Adrenal gland (tissue), 12 donors: ENCODE data around the gene KLHL10. TPM values are rescaled to one million over a fixed set of nuclear protein-coding genes. Genes with fewer than 3 reads are reported as not detected.
"Not testable (repeated sequence)": the region's sequence is repeated elsewhere in the genome, so short reads cannot be mapped to it uniquely, and the experiment has no call there.

Source experiments
- DNase-seq, 7 donors: peaks; one replicate each; pipeline ENCODE4 v3.0.0-alpha.2; 2019 to 2020
- H3K27ac ChIP-seq, 5 donors: fragments of 200-600 bp; sonication (generic) in 4 of 5; 1 replicate in 3 of 5; 2 replicates in 2 of 5; pipeline versions ENCODE4 v1.5.1 to v1.8.0; 2016 to 2020; ENCODE audit warnings: mild to moderate bottlenecking in 1 of 5
- H3K27me3 ChIP-seq: fragments of 200-600 bp; 2 replicates; pipeline ENCODE4 v1.8.0; 2021
- H3K36me3 ChIP-seq, 2 donors: fragments of 200-600 bp; replicated peaks in 1 of 2; 1 replicate in 1 of 2; 2 replicates in 1 of 2; pipeline versions ENCODE4 v1.5.1 to v1.8.0; 2018 to 2022
- H3K4me1 ChIP-seq, 2 donors: fragments of 200-600 bp; replicated peaks in 1 of 2; 1 replicate in 1 of 2; 2 replicates in 1 of 2; pipeline versions ENCODE4 v1.5.1 to v1.8.0; 2018 to 2021
- H3K4me3 ChIP-seq, 4 donors: fragments of 200-600 bp; sonication (generic) in 3 of 4; one replicate each; pipeline ENCODE4 v1.5.1; 2016 to 2018
- H3K9me3 ChIP-seq, 3 donors: fragments of 200-600 bp; sonication (generic) in 1 of 3; replicated peaks in 1 of 3; 1 replicate in 2 of 3; 2 replicates in 1 of 3; pipeline versions ENCODE4 v1.5.1 to v1.8.0; 2016 to 2021
- POLR2A ChIP-seq, 2 donors: fragments of 450-650 bp; IDR thresholded peaks; one replicate each; pipeline ENCODE4 v1.6.1; 2017; ENCODE audit warnings: antibody characterized with exemption in 2 of 2, mild to moderate bottlenecking in 2 of 2, moderate library complexity in 1 of 2
- WGBS, 4 donors: extraction: QIAGEN DNeasy Blood & Tissue Kit in 2 of 4; methylation state at CpG; one replicate each; pipeline versions ENCODE4 v1.1.5 to v1.1.7; 2013 to 2017; 5-methylcytosine and 5-hydroxymethylcytosine counted together
- intact Hi-C, 2 donors: fragments of 100-400 bp; cut with DNase I; formaldehyde crosslinking; loops; one replicate each; pipeline versions ENCODE4 v1.14.1 to v1.15.0; 2022 to 2023
- polyA plus RNA-seq, 3 donors: library from polyadenylated mRNA; stranded (reverse); fragments of 200-250 nt in 2 of 3; fragments of 350-450 nt in 1 of 3; fragmentation: Illumina TruSeq in 1 of 3; extraction: RNeasy Lipid Tissue Mini Kit (QIAGEN cat#74804) in 1 of 3; gene quantifications; one replicate each; pipeline ENCODE4 v1.2.3, GENCODE V29; 2013 to 2014
- total RNA-seq, 9 donors: library from RNA; depleted of rRNA in 4 of 9; stranded (reverse); fragments of >200 nt in 4 of 9; fragments of 120-200 nt in 1 of 9; fragmentation: NEBNext Ultra II Directional in 1 of 9; extraction: Animal tissue kit (Norgen Biotek cat#: 25700) in 1 of 9; gene quantifications; one replicate each; pipeline versions ENCODE4 v1.1.0 to v1.2.4, GENCODE V29; 2013 to 2023
- TF ChIP-seq, protein P1 (sequence below), 6 experiments: fragments of 450-650 bp in 4 of 6; fragments of 200-600 bp in 2 of 6; sonication (generic) in 1 of 6; IDR thresholded peaks; 1 replicate in 5 of 6; 2 replicates in 1 of 6; pipeline versions ENCODE4 v1.5.1 to v1.8.0; 2016 to 2021; ENCODE audit warnings: antibody characterized with exemption in 6 of 6, mild to moderate bottlenecking in 2 of 6, moderate library complexity in 1 of 6
- donor health status: healthy with polysubstance abuse.
- donor health status: Bipolar disorder and iron deficiency.
- donor health status: DM: yes; HTN: yes; CAD: no.
- donor health status: DM: no; HTN: no; CAD: no.
- donor health status: DM: no; HTN: no; CAD: no.
- donor health status: DM: yes; HTN: yes; CAD: no.

The KLHL10 gene
- total and polyA plus RNA-seq, 12 donors, result 0.10 to 0.29 (median 0.24) TPM; not detected in 9

DNA sequence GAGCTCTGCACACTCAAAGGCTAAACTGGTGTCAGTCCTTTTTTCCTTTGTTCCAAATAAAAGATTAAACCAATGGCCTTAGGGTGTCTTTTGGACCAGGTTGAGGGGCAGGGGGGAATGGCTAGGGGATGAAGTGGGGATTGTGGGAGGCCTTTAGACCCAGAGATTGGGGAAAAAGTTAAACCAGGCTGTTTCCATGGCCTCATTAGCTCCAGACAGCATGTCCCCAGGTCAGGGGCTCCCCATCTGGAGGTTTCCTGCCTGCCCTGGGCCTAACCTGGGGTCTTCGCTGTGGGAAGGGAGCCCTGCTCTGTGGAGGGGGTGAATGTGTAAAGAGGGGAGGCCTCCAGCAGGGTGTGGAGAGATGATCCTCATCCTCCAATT lies 14.5 kb upstream of the KLHL10 start:
- Histone ChIP-seq H3K9me3 (no peaks in the 10 kb centered on the region), H3K4me1 (no peaks in the 10 kb centered on the region), H3K4me3 (no peak overlapping the region), H3K36me3 (peaks cover 0 to 28% of the 10 kb centered on the region in 2 donors), H3K27me3 (no peaks in the 10 kb centered on the region), H3K27ac (no peak overlapping the region)
- 100% methylated on average over 1 of the region's 1 CpG; no CpG with 5 or more reads in 1 of the 4 donors for WGBS, 4 donors
- TF ChIP-seq POLR2A (IDR thresholded peaks at IDR 0.05), result no peak
- TF ChIP-seq, protein P1, sequence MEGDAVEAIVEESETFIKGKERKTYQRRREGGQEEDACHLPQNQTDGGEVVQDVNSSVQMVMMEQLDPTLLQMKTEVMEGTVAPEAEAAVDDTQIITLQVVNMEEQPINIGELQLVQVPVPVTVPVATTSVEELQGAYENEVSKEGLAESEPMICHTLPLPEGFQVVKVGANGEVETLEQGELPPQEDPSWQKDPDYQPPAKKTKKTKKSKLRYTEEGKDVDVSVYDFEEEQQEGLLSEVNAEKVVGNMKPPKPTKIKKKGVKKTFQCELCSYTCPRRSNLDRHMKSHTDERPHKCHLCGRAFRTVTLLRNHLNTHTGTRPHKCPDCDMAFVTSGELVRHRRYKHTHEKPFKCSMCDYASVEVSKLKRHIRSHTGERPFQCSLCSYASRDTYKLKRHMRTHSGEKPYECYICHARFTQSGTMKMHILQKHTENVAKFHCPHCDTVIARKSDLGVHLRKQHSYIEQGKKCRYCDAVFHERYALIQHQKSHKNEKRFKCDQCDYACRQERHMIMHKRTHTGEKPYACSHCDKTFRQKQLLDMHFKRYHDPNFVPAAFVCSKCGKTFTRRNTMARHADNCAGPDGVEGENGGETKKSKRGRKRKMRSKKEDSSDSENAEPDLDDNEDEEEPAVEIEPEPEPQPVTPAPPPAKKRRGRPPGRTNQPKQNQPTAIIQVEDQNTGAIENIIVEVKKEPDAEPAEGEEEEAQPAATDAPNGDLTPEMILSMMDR (IDR thresholded peaks at IDR 0.05), result no peak
- intact Hi-C loops, result no loop called here
- no peak for DNase-seq

DNA sequence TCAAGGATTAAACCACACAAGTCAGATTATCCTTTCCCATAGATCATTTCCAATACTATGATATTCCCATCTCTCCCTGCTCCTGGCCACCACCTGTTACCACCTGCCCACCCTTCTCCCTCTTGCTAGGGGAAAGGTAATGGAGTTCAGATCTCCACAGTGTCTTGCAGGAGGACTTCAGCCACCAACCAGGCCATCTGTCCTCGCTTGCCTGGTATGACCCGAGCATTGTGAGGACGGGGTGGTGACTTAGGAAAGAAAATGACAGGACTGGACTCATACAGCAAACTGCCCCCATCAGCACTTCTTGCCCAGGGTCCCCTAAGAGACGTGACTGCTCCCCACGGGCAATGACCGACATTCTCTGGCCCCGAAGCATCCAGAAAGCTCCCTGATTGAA lies 14.0 kb upstream of the KLHL10 start:
- TF ChIP-seq, protein P1 (IDR thresholded peaks at IDR 0.05), result no peak
- no peak for TF ChIP-seq POLR2A (IDR thresholded peaks at IDR 0.05)
- H3K36me3 ChIP-seq, result peaks cover 0 to 31% of the 10 kb centered on the region in 2 donors
- 85 to 92% (median 90%) methylated on average over 7 of the region's 7 CpGs for WGBS, 4 donors
- no peaks in the 10 kb centered on the region for H3K4me1 ChIP-seq
- no peak overlapping the region for H3K4me3 ChIP-seq
- no peak overlapping the region for H3K27ac ChIP-seq
- DNase-seq, result no peak
- no peaks in the 10 kb centered on the region for H3K27me3 ChIP-seq
- no peaks in the 10 kb centered on the region for H3K9me3 ChIP-seq
- intact Hi-C loops, result no loop called here

DNA sequence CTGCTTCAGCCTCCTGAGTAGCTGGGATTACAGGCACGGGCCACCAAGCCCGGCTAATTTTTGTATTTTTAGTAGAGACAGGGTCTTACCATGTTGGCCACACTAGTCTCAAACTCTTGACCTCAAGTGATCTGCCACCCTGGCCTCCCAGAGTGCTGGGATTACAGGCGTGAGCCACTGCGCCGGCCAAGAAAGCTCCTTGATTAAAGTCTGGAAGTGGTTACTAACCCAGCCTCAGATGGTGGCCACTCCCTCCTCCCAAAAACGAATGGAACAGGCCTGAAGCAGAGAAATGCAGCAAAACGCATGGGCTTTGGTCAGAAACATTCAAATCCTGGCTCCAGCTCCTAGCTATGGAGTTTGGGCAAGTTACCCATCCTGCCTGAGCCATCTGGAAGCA lies 13.5 kb upstream of the KLHL10 start:
- no peaks in the 10 kb centered on the region for H3K27me3 ChIP-seq
- no peaks in the 10 kb centered on the region for H3K4me1 ChIP-seq
- intact Hi-C loops, result no loop called here
- TF ChIP-seq, protein P1 (IDR thresholded peaks at IDR 0.05), result no peak
- TF ChIP-seq POLR2A (IDR thresholded peaks at IDR 0.05), result no peak
- DNase-seq, result no peak
- WGBS, 4 donors, result 67 to 82% (median 77%) methylated on average over 6 to 7 of the region's 7 CpGs
- no peaks in the 10 kb centered on the region for H3K9me3 ChIP-seq
- no peak overlapping the region for H3K4me3 ChIP-seq
- peaks cover 0 to 36% of the 10 kb centered on the region in 2 donors for H3K36me3 ChIP-seq
- no peak overlapping the region for H3K27ac ChIP-seq

DNA sequence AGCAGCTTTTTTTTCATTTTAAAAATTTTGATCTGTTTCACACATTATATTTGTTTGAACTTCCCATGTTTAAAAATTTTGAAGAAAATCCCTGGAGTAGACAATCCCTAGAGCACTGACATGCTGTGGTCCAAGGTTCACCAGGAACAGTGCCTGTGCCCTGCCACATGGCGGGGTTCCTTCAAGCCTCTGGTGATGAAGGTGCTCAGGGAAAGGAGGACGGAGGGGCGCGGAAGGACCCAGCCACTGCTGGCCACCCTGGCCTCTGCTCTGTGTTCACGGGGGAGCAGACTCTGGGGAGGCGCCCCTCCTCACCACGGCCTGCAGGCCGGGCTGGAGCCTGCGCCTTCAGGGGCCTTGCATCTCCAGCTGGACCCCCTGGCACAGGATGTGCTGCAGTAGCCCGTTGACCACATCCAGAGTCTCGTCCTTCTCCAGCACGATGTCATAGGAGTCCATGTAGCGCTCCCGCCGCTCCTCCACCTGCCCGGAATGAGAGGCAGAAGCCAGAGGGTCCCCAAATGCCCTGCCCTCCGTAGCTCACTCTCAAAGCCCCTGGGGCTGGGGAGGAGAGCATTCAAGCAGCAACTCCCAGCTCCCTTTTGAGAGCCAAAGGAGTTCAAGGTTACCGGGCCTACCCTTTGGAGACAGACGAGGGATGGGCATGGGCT lies 12.3 kb upstream of the KLHL10 start:
- no peaks in the 10 kb centered on the region for H3K9me3 ChIP-seq
- TF ChIP-seq, protein P1 (IDR thresholded peaks at IDR 0.05), result no peak
- TF ChIP-seq POLR2A (IDR thresholded peaks at IDR 0.05), result no peak
- WGBS, 4 donors, result 85 to 86% (median 86%) methylated on average over 7 to 19 of the region's 19 CpGs
- no peaks in the 10 kb centered on the region for H3K27me3 ChIP-seq
- H3K27ac ChIP-seq, result no peak overlapping the region
- H3K36me3 ChIP-seq, result peaks cover 0 to 45% of the 10 kb centered on the region in 2 donors
- no peak overlapping the region for H3K4me3 ChIP-seq
- H3K4me1 ChIP-seq, result no peaks in the 10 kb centered on the region
- intact Hi-C loops, result no loop called here
- no peak for DNase-seq

DNA sequence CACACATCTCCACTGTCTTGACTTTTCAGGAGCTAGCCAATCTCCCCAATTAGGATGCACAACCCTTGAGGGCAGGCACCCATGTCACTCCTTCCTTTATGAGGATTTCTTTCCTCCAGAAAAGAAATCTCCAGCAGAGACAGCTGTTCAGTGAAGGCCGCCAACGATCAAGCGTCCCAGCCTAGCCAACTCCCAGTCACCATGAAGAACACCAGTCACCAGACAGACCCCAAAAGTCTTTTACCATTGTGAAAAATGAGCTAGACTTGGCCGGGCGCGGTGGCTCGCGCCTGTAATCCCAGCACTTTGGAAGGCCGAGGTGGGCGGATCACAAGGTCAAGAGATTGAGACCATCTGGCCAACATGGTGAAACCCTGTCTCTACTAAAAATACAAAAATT lies 7.7 kb upstream of the KLHL10 start:
- H3K9me3 ChIP-seq, H3K27me3 ChIP-seq, DNase-seq, intact Hi-C loops, H3K4me3 ChIP-seq, H3K27ac ChIP-seq, H3K4me1 ChIP-seq: not testable (repeated sequence)
- 85 to 93% (median 85%) methylated on average over 10 of the region's 10 CpGs for WGBS, 4 donors
- peaks cover 0 to 55% of the 10 kb centered on the region in 2 donors for H3K36me3 ChIP-seq
